Keratinocyte (primary cell): ENCODE measurements around the gene FOXK2. TPM values are rescaled to one million over a fixed set of nuclear protein-coding genes. Genes with fewer than 3 reads are reported as not detected.
A peak's percentile ranks its signal among the peaks of the same experiment; 100 is the strongest.

ENCODE experiments used
- DNase-seq: peaks from one replicate; pipeline ENCODE4 v3.0.0-alpha.2; 2011; ENCODE audit warnings: low read depth, missing footprints, low spot score
- FAIRE-seq: peaks from 2 replicates; lab custom pipeline; 2011; peaks lifted over from hg19 to GRCh38; lab: Jason Lieb, UNC
- H2AFZ ChIP-seq: 2 replicates; pipeline ENCODE4 v1.6.0; 2012; ENCODE audit warnings: low read length, control low read depth, inconsistent platforms; ENCODE audit not compliant: control insufficient read depth
- H3K27ac ChIP-seq: 2 replicates; pipeline ENCODE4 v1.5.1; 2011; ENCODE audit warnings: low read length; ENCODE audit not compliant: control insufficient read depth, insufficient read depth
- H3K27me3 ChIP-seq: 3 replicates; pipeline ENCODE4 v1.6.0; 2011; ENCODE audit warnings: low read length; ENCODE audit not compliant: control insufficient read depth, insufficient read depth; ENCODE audit errors: extremely low read depth
- H3K36me3 ChIP-seq, 2 experiments: 2 replicates in 1 of 2; 3 replicates in 1 of 2; pipeline ENCODE4 v1.5.1; 2011; ENCODE audit warnings: low read length in 2 of 2, mild to moderate bottlenecking in 1 of 2; ENCODE audit not compliant: control insufficient read depth in 2 of 2, insufficient read depth in 2 of 2; ENCODE audit errors: extremely low read depth in 1 of 2
- H3K4me1 ChIP-seq: 3 replicates; pipeline ENCODE4 v1.5.1; 2011; ENCODE audit warnings: low read length; ENCODE audit not compliant: control insufficient read depth, insufficient read depth; ENCODE audit errors: extremely low read depth
- H3K4me2 ChIP-seq: 3 replicates; pipeline ENCODE4 v1.6.0; 2011; ENCODE audit warnings: low read depth, low read length; ENCODE audit not compliant: control insufficient read depth, insufficient read depth; ENCODE audit errors: extremely low read depth
- H3K4me3 ChIP-seq, 3 experiments: fragments of 200-600 bp in 1 of 3; sonication (generic) in 1 of 3; 2 replicates in 2 of 3; 3 replicates in 1 of 3; pipeline ENCODE4 v1.5.1; 2011 to 2016; ENCODE audit warnings: low read length in 3 of 3, mild to moderate bottlenecking in 3 of 3, control low read depth in 2 of 3, inconsistent platforms in 1 of 3, low read depth in 1 of 3, mixed read lengths in 1 of 3, mixed run types in 1 of 3, moderate library complexity in 1 of 3; ENCODE audit not compliant: control insufficient read depth in 2 of 3, insufficient read depth in 2 of 3; ENCODE audit errors: extremely low read depth in 1 of 3
- H3K79me2 ChIP-seq: 2 replicates; pipeline ENCODE4 v1.6.0; 2012; ENCODE audit warnings: low read length; ENCODE audit not compliant: control insufficient read depth, insufficient read depth
- H3K9ac ChIP-seq: 3 replicates; pipeline ENCODE4 v1.6.0; 2011; ENCODE audit warnings: low read length; ENCODE audit not compliant: control insufficient read depth, insufficient read depth; ENCODE audit errors: extremely low read depth
- H3K9me1 ChIP-seq: 3 replicates; pipeline ENCODE4 v1.6.0; 2011; ENCODE audit warnings: low read length; ENCODE audit not compliant: control insufficient read depth, insufficient read depth; ENCODE audit errors: extremely low read depth
- H3K9me3 ChIP-seq: 2 replicates; pipeline ENCODE4 v1.5.1; 2012; ENCODE audit warnings: low read depth, low read length; ENCODE audit not compliant: control insufficient read depth
- H4K20me1 ChIP-seq: 3 replicates; pipeline ENCODE4 v1.6.0; 2011; ENCODE audit warnings: low read length; ENCODE audit not compliant: control insufficient read depth, insufficient read depth; ENCODE audit errors: extremely low read depth
- CTCF ChIP-seq, 3 experiments: IDR thresholded peaks in 1 of 3; conservative IDR thresholded peaks in 1 of 3; optimal IDR thresholded peaks in 1 of 3; 2 replicates in 2 of 3; 3 replicates in 1 of 3; pipeline versions ENCODE3 to v1.5.1; 2011; ENCODE audit warnings: low read length in 3 of 3, mild to moderate bottlenecking in 3 of 3, moderate library complexity in 2 of 3, control low read depth in 1 of 3, inconsistent platforms in 1 of 3; ENCODE audit not compliant: insufficient read depth in 2 of 3; ENCODE audit errors: extremely low read depth in 1 of 3
- EZH2 ChIP-seq: IDR thresholded peaks from one replicate; pipeline ENCODE4 v1.6.1; 2012; ENCODE audit warnings: inconsistent platforms, mild to moderate bottlenecking, low read length, moderate library complexity
- dilution Hi-C: fragments of 300-500 bp; cut with MboI; formaldehyde crosslinking; loops from one replicate; pipeline ENCODE4 v1.7.0; 2020; ENCODE audit warnings: low sequenced_read_pairs; ENCODE audit not compliant: extremely low pct_ligation_motif_present
- polyA plus RNA-seq, 5 experiments: library from polyadenylated mRNA; depleted of rRNA in 3 of 5; stranded (reverse) in 3 of 5; stranded (forward) in 1 of 5; unstranded in 1 of 5; fragments of >200 nt; gene quantifications; 1 replicate in 1 of 5; 2 replicates in 3 of 5; 3 replicates in 1 of 5; pipeline versions ENCODE4 v1.2.1 to v1.2.3, GENCODE V29; 2011 to 2012; ENCODE audit warnings: missing spikeins in 2 of 5, low read depth in 1 of 5, low replicate concordance in 1 of 5

Gene FOXK2
- polyA plus RNA-seq, 1 donor (not counting 4 experiments of a cell fraction or from before 2014, with no cell fraction given): 43.9 TPM

- peak overlapping the region; percentile 9 for H3K9ac ChIP-seq
- dilution Hi-C loops: no loop called here
- H3K27me3 ChIP-seq: no peaks in the 10 kb centered on the region
- H3K36me3 ChIP-seq: peaks cover 4 to 9% of the 10 kb centered on the region in 2 experiments
- peaks cover 44% of the 10 kb centered on the region for H3K79me2 ChIP-seq
- H4K20me1 ChIP-seq: peaks cover 17% of the 10 kb centered on the region
- peak overlapping the region; percentile 76 for H2AFZ ChIP-seq
- no peaks in the 10 kb centered on the region for H3K9me1 ChIP-seq
- H3K4me1 ChIP-seq: peaks cover 10% of the 10 kb centered on the region
- H3K4me3 ChIP-seq: peak overlapping the region; percentile 32 to 43 (median 37)
- TF ChIP-seq CTCF (optimal IDR thresholded peaks at IDR 0.05 in 1 of 3, IDR thresholded peaks at IDR 0.05 in 1 of 3, conservative IDR thresholded peaks at IDR 0.05 in 1 of 3; ENCODE audit: extremely low read depth in 1 of 3, insufficient read depth in 2 of 3, low read length in 3 of 3): no peak
- TF ChIP-seq EZH2: no peak
- H3K27ac ChIP-seq: no peak overlapping the region
- peak overlapping the region; percentile 66 for H3K4me2 ChIP-seq
- FAIRE-seq: no peak
- DNase-seq: no peak
- no peaks in the 10 kb centered on the region for H3K9me3 ChIP-seq
Observed at GRCh38 chr17:82648742-82649331, 129.3 kb downstream of the FOXK2 start.

GRCh38 chr17:82649501-82650261, 130.1 kb downstream of the FOXK2 start:
- H3K4me3 ChIP-seq: no peak overlapping the region
- no peak overlapping the region for H2AFZ ChIP-seq
- FAIRE-seq: no peak
- peaks cover 0 to under 1% of the 10 kb centered on the region in 2 experiments for H3K36me3 ChIP-seq
- no peak overlapping the region for H3K4me2 ChIP-seq
- dilution Hi-C loops: no loop called here
- no peaks in the 10 kb centered on the region for H3K9me1 ChIP-seq
- H3K9ac ChIP-seq: no peak overlapping the region
- no peak overlapping the region for H3K27ac ChIP-seq
- peaks cover 10% of the 10 kb centered on the region for H3K4me1 ChIP-seq
- no peak for DNase-seq
- H3K27me3 ChIP-seq: no peaks in the 10 kb centered on the region
- TF ChIP-seq CTCF (optimal IDR thresholded peaks at IDR 0.05 in 1 of 3, IDR thresholded peaks at IDR 0.05 in 1 of 3, conservative IDR thresholded peaks at IDR 0.05 in 1 of 3; ENCODE audit: extremely low read depth in 1 of 3, insufficient read depth in 2 of 3, low read length in 3 of 3) (no peak), EZH2 (no peak)
- H3K9me3 ChIP-seq: no peaks in the 10 kb centered on the region
- peaks cover 14% of the 10 kb centered on the region for H4K20me1 ChIP-seq
- H3K79me2 ChIP-seq: peaks cover 35% of the 10 kb centered on the region
